Calu3 (cell line): ENCODE results near the gene ACY1. TPM values are rescaled to one million over a fixed set of nuclear protein-coding genes. Genes with fewer than 3 reads are reported as not detected.
"Not testable (repeated sequence)": the region's sequence is repeated elsewhere in the genome, so short reads cannot be mapped to it uniquely, and the experiment has no call there.

Experiments
- BruUV-seq: library from RNA; stranded (reverse); fragments of 400-500 nt; replicated peaks from 2 replicates; lab custom pipeline; 2021; lab: Mats Ljungman, UMichigan
- CTCF ChIA-PET: fragments of 300-600 bp; sonication (Branson Sonifier 250); formaldehyde crosslinking; loops from one replicate; lab custom pipeline; 2022; ENCODE audit warnings: antibody characterized with exemption; lab: Charles Lee
- DNase-seq: peaks from one replicate; pipeline ENCODE4 v3.0.0; 2022
- H3K27ac Mint-ChIP-seq: one replicate; pipeline ENCODE4 v1.8.0; 2022; ENCODE audit warnings: mixed read lengths; ENCODE audit not compliant: unreplicated experiment
- H3K27me3 Mint-ChIP-seq: one replicate; pipeline ENCODE4 v1.8.0; 2022; ENCODE audit warnings: mixed read lengths; ENCODE audit not compliant: unreplicated experiment
- H3K36me3 Mint-ChIP-seq: one replicate; pipeline ENCODE4 v1.8.0; 2022; ENCODE audit warnings: mild to moderate bottlenecking, moderate library complexity, mixed read lengths; ENCODE audit not compliant: insufficient read depth, unreplicated experiment
- H3K4me1 Mint-ChIP-seq: one replicate; pipeline ENCODE4 v1.8.0; 2022; ENCODE audit warnings: mild to moderate bottlenecking, low read depth, mixed read lengths; ENCODE audit not compliant: unreplicated experiment
- H3K4me3 Mint-ChIP-seq: one replicate; pipeline ENCODE4 v1.8.0; 2022; ENCODE audit warnings: mild to moderate bottlenecking, low read depth, moderate library complexity, mixed read lengths; ENCODE audit not compliant: unreplicated experiment
- H3K9me3 Mint-ChIP-seq: one replicate; pipeline ENCODE4 v1.8.0; 2022; ENCODE audit warnings: low read depth, mixed read lengths; ENCODE audit not compliant: unreplicated experiment
- CTCF ChIP-seq: fragments of 200-600 bp; IDR thresholded peaks from one replicate; pipeline ENCODE4 v1.8.0; 2022; ENCODE audit warnings: antibody characterized with exemption; ENCODE audit not compliant: unreplicated experiment
- intact Hi-C: fragments of 100-400 bp; cut with micrococcal nuclease; formaldehyde crosslinking; loops from one replicate; pipeline ENCODE4 v1.10.0; 2022; ENCODE audit not compliant: unreplicated experiment
- total RNA-seq: library from RNA; stranded (reverse); gene quantifications from 2 replicates; pipeline ENCODE4 v1.2.3, GENCODE V29; 2022

ACY1 gene
- total RNA-seq, 1 experiment from 2014 or later: 74.9 TPM

- Mint-ChIP-seq H3K4me3 (no peak overlapping the region), H3K9me3 (no peaks in the 10 kb centered on the region), H3K27me3 (no peaks in the 10 kb centered on the region), H3K27ac (no peak overlapping the region), H3K36me3 (peaks cover 44% of the 10 kb centered on the region), H3K4me1 (no peaks in the 10 kb centered on the region)
- no peak for TF ChIP-seq CTCF
- no TSS peak for BruUV-seq
- CTCF ChIA-PET: interaction anchor here (0.6 kb wide), 1 partner anchor 691 kb away, joined by 6 read pairs; no protein-coding TSS in a partner anchor
- intact Hi-C loops: no loop called here
- no peak for DNase-seq
Observed at GRCh38 chr3:51986010-51986947, 2.9 kb downstream of the ACY1 start.

GRCh38 chr3:51987568-51987967, 4.2 kb downstream of the ACY1 start:
- H3K4me3 Mint-ChIP-seq: no peak overlapping the region
- DNase-seq: no peak
- H3K36me3 Mint-ChIP-seq: peaks cover 48% of the 10 kb centered on the region
- H3K27ac Mint-ChIP-seq: no peak overlapping the region
- no peaks in the 10 kb centered on the region for H3K27me3 Mint-ChIP-seq
- no peak for TF ChIP-seq CTCF
- CTCF ChIA-PET: no interaction called here
- H3K4me1 Mint-ChIP-seq: no peaks in the 10 kb centered on the region
- no peaks in the 10 kb centered on the region for H3K9me3 Mint-ChIP-seq
- BruUV-seq: no TSS peak
- intact Hi-C loops: no loop called here

- H3K4me3 Mint-ChIP-seq: no peak overlapping the region
- intact Hi-C loops: no loop called here
- peaks cover 47% of the 10 kb centered on the region for H3K36me3 Mint-ChIP-seq
- peak overlapping the region; percentile 42 for H3K27ac Mint-ChIP-seq
- CTCF ChIA-PET: interaction anchor here (0.7 kb wide), 1 partner anchor 360 kb away, joined by 9 read pairs; no protein-coding TSS in a partner anchor
- H3K27me3 Mint-ChIP-seq: no peaks in the 10 kb centered on the region
- H3K9me3 Mint-ChIP-seq: no peaks in the 10 kb centered on the region
- no peak for TF ChIP-seq CTCF
- no peak for DNase-seq
- BruUV-seq: no TSS peak
- no peaks in the 10 kb centered on the region for H3K4me1 Mint-ChIP-seq
Observed at GRCh38 chr3:51988286-51989146, 5.2 kb downstream of the ACY1 start.

GRCh38 chr3:51990501-51990971, 7.2 kb downstream of the ACY1 start:
- H3K9me3 Mint-ChIP-seq, BruUV-seq, DNase-seq, H3K4me1 Mint-ChIP-seq, H3K27ac Mint-ChIP-seq, intact Hi-C loops, H3K27me3 Mint-ChIP-seq, H3K4me3 Mint-ChIP-seq: not testable (repeated sequence)
- CTCF ChIA-PET: interaction anchor here (1.8 kb wide), 1 partner anchor 8 kb away, joined by 10 read pairs; the partner anchor contains the start of gene ACY1
- H3K36me3 Mint-ChIP-seq: peaks cover 59% of the 10 kb centered on the region
